Lung (tissue), 12 donors: Measurements from ENCODE around the gene GLB1L2. TPM values are rescaled to one million over a fixed set of nuclear protein-coding genes. Genes with fewer than 3 reads are reported as not detected.

Experiments
- ATAC-seq: fragments of 200-7000 bp; cut with Tn5 transposase; one replicate; pipeline ENCODE4 v1.9.1; 2020; ENCODE audit warnings: moderate number of reproducible peaks; ENCODE audit not compliant: insufficient read depth, low FRiP score
- DNase-seq, 3 donors: peaks; one replicate each; pipeline ENCODE4 v3.0.0-alpha.2; 2013 to 2017
- H3K27ac ChIP-seq, 2 donors: one replicate each; pipeline ENCODE4 v1.5.1; 2013; ENCODE audit warnings: mild to moderate bottlenecking in 2 of 2, moderate library complexity in 2 of 2, control low read depth in 1 of 2, inconsistent platforms in 1 of 2, low read depth in 1 of 2, low read length in 1 of 2
- H3K27me3 ChIP-seq, 3 donors: one replicate each; pipeline ENCODE4 v1.5.1; 2013; ENCODE audit warnings: low read length in 2 of 3; ENCODE audit not compliant: control insufficient read depth in 3 of 3, insufficient read depth in 3 of 3
- H3K36me3 ChIP-seq, 4 donors: one replicate each; pipeline ENCODE4 v1.5.1; 2013; ENCODE audit warnings: low read length in 4 of 4, mild to moderate bottlenecking in 1 of 4, moderate library complexity in 1 of 4; ENCODE audit not compliant: control insufficient read depth in 4 of 4, insufficient read depth in 4 of 4
- H3K4me1 ChIP-seq, 5 donors: one replicate each; pipeline ENCODE4 v1.5.1; 2013; ENCODE audit warnings: low read length in 5 of 5, mild to moderate bottlenecking in 2 of 5, moderate library complexity in 1 of 5; ENCODE audit not compliant: control insufficient read depth in 5 of 5, insufficient read depth in 5 of 5
- H3K4me3 ChIP-seq: one replicate; pipeline ENCODE4 v1.5.1; 2013; ENCODE audit warnings: mild to moderate bottlenecking, control low read depth, moderate library complexity
- H3K9ac ChIP-seq, 2 donors: one replicate each; pipeline ENCODE4 v1.5.1; 2013; ENCODE audit warnings: low read length in 2 of 2, control low read depth in 1 of 2; ENCODE audit not compliant: insufficient read depth in 1 of 2
- H3K9me3 ChIP-seq, 4 donors: one replicate each; pipeline ENCODE4 v1.5.1; 2013; ENCODE audit warnings: low read length in 3 of 4, mild to moderate bottlenecking in 1 of 4, moderate library complexity in 1 of 4; ENCODE audit not compliant: control insufficient read depth in 4 of 4, insufficient read depth in 3 of 4
- CTCF ChIP-seq: IDR thresholded peaks from 2 replicates; pipeline ENCODE4 v1.5.1; 2012; ENCODE audit warnings: mild to moderate bottlenecking; ENCODE audit errors: control extremely low read depth, extremely low read depth
- WGBS, 2 donors: extraction: QIAGEN DNeasy Blood & Tissue Kit; methylation state at CpG; one replicate each; pipeline ENCODE4 v1.1.7; 2013; 5-methylcytosine and 5-hydroxymethylcytosine counted together
- polyA plus RNA-seq, 2 donors: library from polyadenylated mRNA; stranded (reverse); fragments of 200-250 nt; gene quantifications; one replicate each; pipeline ENCODE4 v1.2.1, GENCODE V29; 2013
- total RNA-seq, 2 donors: library from RNA; depleted of rRNA in 1 of 2; stranded (reverse); fragments of >200 nt in 1 of 2; gene quantifications; one replicate each; pipeline ENCODE4 v1.2.1, GENCODE V29; 2014 to 2021
- donor health status: control.
- donor health status: control.
- donor health status: Bipolar disorder and iron deficiency.
- donor health status: healthy.
- donor health status: DM: yes; HTN: yes; CAD: no.

GLB1L2 gene
- total and polyA plus RNA-seq, 4 donors: 7.1 to 13.6 (median 9.3) TPM

GRCh38 chr11:134356656-134357544 lies 25.1 kb downstream of the GLB1L2 start:
- no peaks in the 10 kb centered on the region for H3K4me1 ChIP-seq

GRCh38 chr11:134357545-134357839 lies 25.7 kb downstream of the GLB1L2 start:
- Histone ChIP-seq H3K27me3 (no peaks in the 10 kb centered on the region), H3K4me3 (no peak overlapping the region), H3K4me1 (no peaks in the 10 kb centered on the region), H3K27ac (no peak overlapping the region), H3K9ac (no peak overlapping the region), H3K9me3 (no peaks in the 10 kb centered on the region), H3K36me3 (no peaks in the 10 kb centered on the region)
- ATAC-seq: no peak
- no peak for TF ChIP-seq CTCF
- WGBS, 2 donors: 87 to 92% methylated on average over 8 of the region's 8 CpGs
- DNase-seq: no peak

More at GRCh38 chr11:134356656-134357544, 25.1 kb downstream of the GLB1L2 start:
- no peak overlapping the region for H3K9ac ChIP-seq
- ATAC-seq: no peak
- H3K27ac ChIP-seq: no peak overlapping the region
- H3K36me3 ChIP-seq: no peaks in the 10 kb centered on the region
- no peak overlapping the region for H3K4me3 ChIP-seq
- H3K27me3 ChIP-seq: no peaks in the 10 kb centered on the region
- peak in 1 of 3 donors; percentile 5 for DNase-seq
- H3K9me3 ChIP-seq: no peaks in the 10 kb centered on the region
- 91 to 92% methylated on average over 21 of the region's 21 CpGs for WGBS, 2 donors
- no peak for TF ChIP-seq CTCF

- H3K9ac ChIP-seq: no peak overlapping the region
- H3K4me1 ChIP-seq: no peaks in the 10 kb centered on the region
- no peak overlapping the region for H3K4me3 ChIP-seq
- no peak for TF ChIP-seq CTCF
- H3K9me3 ChIP-seq: no peaks in the 10 kb centered on the region
- no peak overlapping the region for H3K27ac ChIP-seq
- WGBS, 2 donors: 89 to 93% methylated on average over 27 of the region's 27 CpGs
- DNase-seq (peak in 1 of 3 donors; percentile 10), ATAC-seq (no peak)
- H3K36me3 ChIP-seq: no peaks in the 10 kb centered on the region
- H3K27me3 ChIP-seq: no peaks in the 10 kb centered on the region
Measured at GRCh38 chr11:134358165-134358855, 26.5 kb downstream of the GLB1L2 start.
